CD1c-positive myeloid dendritic cell (primary cell): ENCODE measurements around the gene METTL14.
"Not testable (repeated sequence)": the region's sequence is repeated elsewhere in the genome, so short reads cannot be mapped to it uniquely, and the experiment has no call there.

ENCODE experiments used
- DNase-seq: peaks from one replicate; pipeline ENCODE4 v3.0.0-alpha.2; 2016; ENCODE audit errors: extremely low spot score

METTL14 gene

GRCh38 chr4:118684873-118685811 lies at the start of gene METTL14:
Gene METTL14, plus strand, starts transcription at chr4:118685392. Its CDS starts 143 bp downstream, at chr4:118685535.
- DNase-seq, result peak; percentile 92

- not testable (repeated sequence) for DNase-seq
These were observed 49.1 kb upstream of the METTL14 start for GRCh38 chr4:118636126-118636525.

- not testable (repeated sequence) for DNase-seq
These were observed 20.5 kb upstream of the METTL14 start for GRCh38 chr4:118664665-118665064.

GRCh38 chr4:118669220-118669619 lies 16.0 kb upstream of the METTL14 start:
- DNase-seq, result peak; percentile 47

- DNase-seq, result not testable (repeated sequence)
These were observed 14.2 kb upstream of the METTL14 start for GRCh38 chr4:118670968-118671367.

- no peak for DNase-seq
These were observed 9.1 kb upstream of the METTL14 start for GRCh38 chr4:118676128-118676527.

- no peak for DNase-seq
These were observed 4.4 kb upstream of the METTL14 start for GRCh38 chr4:118680808-118681207.

- peak; percentile 34 for DNase-seq
These were observed 2.3 kb upstream of the METTL14 start for GRCh38 chr4:118682928-118683327.

- no peak for DNase-seq
These were observed 1.7 kb upstream of the METTL14 start for GRCh38 chr4:118683513-118683912.

- no peak for DNase-seq
These were observed 17.9 kb downstream of the METTL14 start for GRCh38 chr4:118703118-118703517.

GRCh38 chr4:118711052-118711451 lies 25.9 kb downstream of the METTL14 start:
- DNase-seq, result no peak

GRCh38 chr4:118712872-118713271 lies 27.7 kb downstream of the METTL14 start:
- DNase-seq, result no peak

GRCh38 chr4:118714682-118715081 lies 29.5 kb downstream of the METTL14 start:
- DNase-seq, result no peak

- DNase-seq, result no peak
These were observed 31.1 kb downstream of the METTL14 start for GRCh38 chr4:118716304-118716703.

- DNase-seq, result no peak
These were observed 33.4 kb downstream of the METTL14 start for GRCh38 chr4:118718511-118719170.

- no peak for DNase-seq
These were observed 36.6 kb downstream of the METTL14 start for GRCh38 chr4:118721752-118722151.

- DNase-seq, result no peak
These were observed 38.2 kb downstream of the METTL14 start for GRCh38 chr4:118723369-118723768.

- DNase-seq, result no peak
These were observed 42.2 kb downstream of the METTL14 start for GRCh38 chr4:118727360-118727759.

- DNase-seq, result no peak
These were observed 44.4 kb downstream of the METTL14 start for GRCh38 chr4:118729287-118730286.

GRCh38 chr4:118730683-118731082 lies 45.5 kb downstream of the METTL14 start:
- no peak for DNase-seq

- DNase-seq, result no peak
These were observed 47.6 kb downstream of the METTL14 start for GRCh38 chr4:118732591-118733330.
